ENCODE data around the gene PCDHGA10.

DNA sequence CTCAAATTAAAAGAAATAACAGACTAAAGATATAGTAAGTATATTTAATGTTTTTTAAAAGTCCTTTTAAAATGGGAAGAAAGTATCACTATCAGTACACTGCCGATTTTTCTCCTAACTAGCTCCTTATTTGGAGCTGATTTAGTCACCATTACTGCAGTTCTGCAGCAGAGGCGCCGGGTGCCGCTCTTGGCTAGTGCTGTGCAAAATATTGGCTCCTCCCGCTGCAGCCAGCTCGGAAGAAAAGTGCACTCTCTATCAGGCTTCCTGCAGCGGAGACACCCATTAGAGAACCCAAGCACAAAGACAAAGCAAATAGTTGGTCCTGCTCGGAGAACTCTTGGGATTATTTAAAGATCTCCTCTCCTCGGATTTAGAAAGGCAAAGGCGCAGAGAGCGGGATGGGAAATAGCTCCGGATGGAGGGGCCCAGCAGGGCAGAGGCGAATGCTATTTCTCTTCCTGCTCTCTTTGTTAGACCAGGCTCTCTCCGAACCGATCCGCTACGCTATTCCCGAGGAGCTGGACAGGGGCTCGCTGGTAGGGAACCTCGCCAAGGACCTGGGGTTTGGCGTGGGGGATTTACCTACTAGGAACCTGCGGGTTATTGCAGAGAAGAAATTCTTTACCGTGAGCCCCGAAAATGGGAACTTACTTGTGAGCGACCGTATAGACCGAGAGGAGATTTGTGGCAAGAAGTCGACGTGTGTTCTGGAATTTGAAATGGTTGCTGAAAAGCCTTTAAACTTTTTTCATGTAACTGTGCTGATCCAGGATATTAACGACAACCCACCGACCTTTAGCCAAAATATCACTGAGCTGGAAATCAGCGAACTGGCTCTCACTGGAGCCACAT, 42.6 kb upstream of the PCDHGA10 start, which contains the start of gene PCDHGB3:
- TF ChIP-seq, protein P1, sequence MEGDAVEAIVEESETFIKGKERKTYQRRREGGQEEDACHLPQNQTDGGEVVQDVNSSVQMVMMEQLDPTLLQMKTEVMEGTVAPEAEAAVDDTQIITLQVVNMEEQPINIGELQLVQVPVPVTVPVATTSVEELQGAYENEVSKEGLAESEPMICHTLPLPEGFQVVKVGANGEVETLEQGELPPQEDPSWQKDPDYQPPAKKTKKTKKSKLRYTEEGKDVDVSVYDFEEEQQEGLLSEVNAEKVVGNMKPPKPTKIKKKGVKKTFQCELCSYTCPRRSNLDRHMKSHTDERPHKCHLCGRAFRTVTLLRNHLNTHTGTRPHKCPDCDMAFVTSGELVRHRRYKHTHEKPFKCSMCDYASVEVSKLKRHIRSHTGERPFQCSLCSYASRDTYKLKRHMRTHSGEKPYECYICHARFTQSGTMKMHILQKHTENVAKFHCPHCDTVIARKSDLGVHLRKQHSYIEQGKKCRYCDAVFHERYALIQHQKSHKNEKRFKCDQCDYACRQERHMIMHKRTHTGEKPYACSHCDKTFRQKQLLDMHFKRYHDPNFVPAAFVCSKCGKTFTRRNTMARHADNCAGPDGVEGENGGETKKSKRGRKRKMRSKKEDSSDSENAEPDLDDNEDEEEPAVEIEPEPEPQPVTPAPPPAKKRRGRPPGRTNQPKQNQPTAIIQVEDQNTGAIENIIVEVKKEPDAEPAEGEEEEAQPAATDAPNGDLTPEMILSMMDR (IDR thresholded peaks at IDR 0.05), result peak in 1 of 4 experiments; percentile 21
- no peak for TF ChIP-seq POLR2AphosphoS5 (IDR thresholded peaks at IDR 0.05)
- no peak for TF ChIP-seq POLR2A (IDR thresholded peaks at IDR 0.05)
